ENCODE results near the gene ZNHIT2. TPM values are rescaled to one million over a fixed set of nuclear protein-coding genes. Genes with fewer than 3 reads are reported as not detected.
A peak's percentile ranks its signal among the peaks of the same experiment; 100 is the strongest.

Gene ZNHIT2
- total and polyA plus RNA-seq, 2 of the 13 experiments (the other 11 are each of a cell fraction or from before 2014, with no cell fraction given): 1.1 to 6.5 TPM

- TF ChIP-seq KLF12 (CRISPR knock-in tag; IDR thresholded peaks at IDR 0.05; ENCODE audit: borderline replicate concordance): peak; percentile 74; the same call in 1 of the 2 replicates
- no peak for TF ChIP-seq ZNF180 (CRISPR knock-in tag; IDR thresholded peaks at IDR 0.05; ENCODE audit: borderline replicate concordance, low read depth)
- TF ChIP-seq DNMT1 (CRISPR knock-in tag; IDR thresholded peaks at IDR 0.05): peak; percentile 75; the same call in 1 of the 2 replicates
- no peak; the same call in 1 of the 2 replicates for TF ChIP-seq ZBTB26 (CRISPR knock-in tag; IDR thresholded peaks at IDR 0.05; ENCODE audit: borderline replicate concordance)
- no peak for TF ChIP-seq GZF1 (CRISPR knock-in tag; IDR thresholded peaks at IDR 0.05)
- TF ChIP-seq ZNF556 (CRISPR knock-in tag; IDR thresholded peaks at IDR 0.05; ENCODE audit: borderline replicate concordance): peak; percentile 44; the same call in 1 of the 2 replicates
- no peak; the same call in 1 of the 2 replicates for TF ChIP-seq BRCA1 (CRISPR knock-in tag; IDR thresholded peaks at IDR 0.05)
- no peak for TF ChIP-seq ZBTB4 (CRISPR knock-in tag; IDR thresholded peaks at IDR 0.05; ENCODE audit: borderline replicate concordance)
- TF ChIP-seq ZNF451 (CRISPR knock-in tag; IDR thresholded peaks at IDR 0.05): peak; percentile 85
- no peak for TF ChIP-seq ZNF121 (CRISPR knock-in tag; IDR thresholded peaks at IDR 0.05)
- TF ChIP-seq ZGPAT (CRISPR knock-in tag; IDR thresholded peaks at IDR 0.05): peak; percentile 67
- peak; percentile 96 for TF ChIP-seq KAT8 (CRISPR knock-in tag; IDR thresholded peaks at IDR 0.05)
- no peak for TF ChIP-seq MLLT10 (CRISPR knock-in tag; IDR thresholded peaks at IDR 0.05)
- no peak for TF ChIP-seq ZNF253 (CRISPR knock-in tag; IDR thresholded peaks at IDR 0.05; ENCODE audit: borderline replicate concordance)
- peak; percentile 40; the same call in 1 of the 2 replicates for TF ChIP-seq ZNF326 (CRISPR knock-in tag; IDR thresholded peaks at IDR 0.05; ENCODE audit: borderline replicate concordance)
- TF ChIP-seq ZNF841 (CRISPR knock-in tag; IDR thresholded peaks at IDR 0.05; ENCODE audit: borderline replicate concordance): no peak
These were observed at the start of gene ZNHIT2 (continued) for GRCh38 chr11:65117206-65118096.
